Fibroblast of lung (primary cell): ENCODE data around the gene TXNDC11.

Experiments used
- EZH2 ChIP-seq: IDR thresholded peaks from 2 replicates; pipeline ENCODE4 v1.5.1; 2012; ENCODE audit warnings: low read length, control low read depth, mild to moderate bottlenecking; ENCODE audit errors: missing control alignments
- TF ChIP-seq, protein P1 (sequence below), 2 donors: IDR thresholded peaks in 1 of 2; conservative IDR thresholded peaks in 1 of 2; 1 replicate in 1 of 2; 2 replicates in 1 of 2; pipeline ENCODE4 v1.5.1; 2011 to 2012; ENCODE audit warnings: low read length in 2 of 2, control low read depth in 1 of 2, inconsistent platforms in 1 of 2, low read depth in 1 of 2, mild to moderate bottlenecking in 1 of 2

DNA sequence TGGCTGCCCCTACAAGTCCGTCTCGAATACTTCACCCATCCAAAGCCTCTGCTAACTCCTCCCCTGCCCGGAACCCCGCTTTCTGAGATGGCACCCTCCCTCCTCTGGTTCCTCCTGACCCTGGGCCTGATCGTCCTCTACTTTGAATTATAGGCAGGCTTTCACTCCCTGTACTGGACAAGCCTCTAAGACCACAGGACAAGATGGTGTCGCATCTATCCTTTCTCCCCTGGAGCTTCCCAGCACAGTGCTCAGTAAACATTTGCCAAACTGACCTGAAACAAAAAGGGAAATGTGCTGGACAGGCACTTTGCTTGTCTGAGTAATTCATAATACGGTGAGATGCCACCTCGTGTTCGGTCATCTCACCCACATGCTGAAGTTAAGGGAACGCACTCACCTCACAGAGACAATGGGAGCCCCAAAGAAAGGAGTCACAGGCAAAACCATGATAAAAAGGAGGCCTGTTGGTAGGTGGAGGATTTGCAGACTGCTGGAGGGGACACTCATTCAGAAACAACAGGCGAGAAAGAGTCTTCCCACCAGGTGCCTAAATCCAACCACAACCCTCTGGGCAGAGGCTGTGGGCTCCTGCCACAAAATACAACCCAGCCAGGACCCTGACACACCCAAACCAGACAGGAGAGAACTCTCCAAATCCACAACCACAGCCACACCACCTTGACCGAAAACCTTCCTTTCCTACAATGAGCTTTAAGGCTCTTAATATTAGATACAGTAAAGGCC is 46.2 kb downstream of the TXNDC11 start:
- TF ChIP-seq, protein P1, sequence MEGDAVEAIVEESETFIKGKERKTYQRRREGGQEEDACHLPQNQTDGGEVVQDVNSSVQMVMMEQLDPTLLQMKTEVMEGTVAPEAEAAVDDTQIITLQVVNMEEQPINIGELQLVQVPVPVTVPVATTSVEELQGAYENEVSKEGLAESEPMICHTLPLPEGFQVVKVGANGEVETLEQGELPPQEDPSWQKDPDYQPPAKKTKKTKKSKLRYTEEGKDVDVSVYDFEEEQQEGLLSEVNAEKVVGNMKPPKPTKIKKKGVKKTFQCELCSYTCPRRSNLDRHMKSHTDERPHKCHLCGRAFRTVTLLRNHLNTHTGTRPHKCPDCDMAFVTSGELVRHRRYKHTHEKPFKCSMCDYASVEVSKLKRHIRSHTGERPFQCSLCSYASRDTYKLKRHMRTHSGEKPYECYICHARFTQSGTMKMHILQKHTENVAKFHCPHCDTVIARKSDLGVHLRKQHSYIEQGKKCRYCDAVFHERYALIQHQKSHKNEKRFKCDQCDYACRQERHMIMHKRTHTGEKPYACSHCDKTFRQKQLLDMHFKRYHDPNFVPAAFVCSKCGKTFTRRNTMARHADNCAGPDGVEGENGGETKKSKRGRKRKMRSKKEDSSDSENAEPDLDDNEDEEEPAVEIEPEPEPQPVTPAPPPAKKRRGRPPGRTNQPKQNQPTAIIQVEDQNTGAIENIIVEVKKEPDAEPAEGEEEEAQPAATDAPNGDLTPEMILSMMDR (conservative IDR thresholded peaks at IDR 0.05 in 1 of 2, IDR thresholded peaks at IDR 0.05 in 1 of 2; ENCODE audit: low read depth in 1 of 2, low read length in 2 of 2): no peak
- no peak for TF ChIP-seq EZH2
